Fibroblast of pulmonary artery (primary cell): Measurements from ENCODE around the gene MSL1.

Experiments used
- DNase-seq: peaks from one replicate; pipeline ENCODE4 v3.0.0-alpha.2; 2010; ENCODE audit warnings: low read depth
- H3K4me3 ChIP-seq: replicated peaks from 2 replicates; pipeline ENCODE4 v1.5.1; 2011; ENCODE audit warnings: low read depth, mild to moderate bottlenecking, control low read depth, low read length, moderate library complexity
- CTCF ChIP-seq: IDR thresholded peaks from 2 replicates; pipeline ENCODE4 v1.5.1; 2011; ENCODE audit warnings: mild to moderate bottlenecking, control low read depth, low read length, inconsistent platforms; ENCODE audit errors: missing control alignments

Gene MSL1

DNA sequence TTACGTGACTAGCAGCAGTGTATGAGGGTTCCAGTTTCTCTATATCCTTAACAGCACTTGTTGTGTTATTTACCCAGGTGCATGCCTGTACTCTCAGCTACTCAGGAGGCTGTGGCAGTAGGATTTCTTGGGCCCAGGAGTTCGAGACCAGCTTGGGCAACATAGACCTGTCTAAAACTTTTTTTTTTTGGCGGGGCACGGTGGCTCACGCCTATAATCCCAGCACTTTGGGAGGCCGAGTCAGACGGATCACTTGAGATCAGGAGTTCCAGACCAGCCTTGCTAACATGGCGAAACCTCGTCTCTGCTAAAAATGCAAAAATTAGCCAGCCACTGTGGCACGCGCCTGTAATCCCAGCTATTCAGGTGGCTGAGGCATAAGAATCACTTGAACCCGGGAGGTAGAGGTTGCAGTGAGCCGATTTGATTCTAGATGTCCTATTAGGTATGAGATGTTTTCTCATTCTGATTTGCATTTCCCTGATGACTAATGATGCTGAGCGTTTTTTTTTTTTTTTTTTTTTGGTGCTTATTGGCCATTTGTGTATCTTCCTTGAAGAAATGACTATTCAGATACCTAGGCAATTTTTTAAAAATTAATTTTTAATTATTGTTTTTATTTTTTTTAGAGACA is 31.9 kb downstream of the MSL1 start:
- H3K4me3 ChIP-seq: no peak overlapping the region
- TF ChIP-seq CTCF: no peak
- DNase-seq: no peak

- no peak overlapping the region for H3K4me3 ChIP-seq
- no peak for DNase-seq
- TF ChIP-seq CTCF: no peak
These were observed 36.2 kb downstream of the MSL1 start for GRCh38 chr17:40157973-40158372.

- TF ChIP-seq CTCF: no peak
These were observed 36.8 kb downstream of the MSL1 start for GRCh38 chr17:40158438-40159013.

DNA sequence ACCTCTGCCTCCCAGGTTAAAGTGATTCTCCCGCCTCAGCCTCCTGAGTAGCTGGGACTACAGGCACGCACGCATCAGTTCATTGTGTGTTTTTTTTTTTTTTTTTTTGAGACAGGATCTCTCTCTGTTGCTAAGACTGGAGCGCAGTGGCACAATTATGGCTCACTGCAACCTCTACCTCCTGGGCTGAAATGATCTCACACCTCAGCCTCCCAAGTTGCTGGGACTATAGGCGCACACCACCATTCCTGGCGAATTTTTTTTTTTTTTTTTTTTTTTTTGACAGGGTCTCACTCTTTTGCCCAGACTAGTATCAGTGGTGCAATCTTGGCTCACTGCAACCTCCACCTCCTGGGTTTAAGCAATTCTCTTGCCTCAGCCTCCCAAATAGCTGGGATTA is 37.7 kb downstream of the MSL1 start:
- no peak overlapping the region for H3K4me3 ChIP-seq
- DNase-seq: no peak
- no peak for TF ChIP-seq CTCF

More at GRCh38 chr17:40158438-40159013, 36.8 kb downstream of the MSL1 start:
- H3K4me3 ChIP-seq: no peak overlapping the region
- no peak for DNase-seq

GRCh38 chr17:40167685-40168261 is 46.0 kb downstream of the MSL1 start:
- no peak for TF ChIP-seq CTCF
- no peak overlapping the region for H3K4me3 ChIP-seq
- DNase-seq: no peak

DNA sequence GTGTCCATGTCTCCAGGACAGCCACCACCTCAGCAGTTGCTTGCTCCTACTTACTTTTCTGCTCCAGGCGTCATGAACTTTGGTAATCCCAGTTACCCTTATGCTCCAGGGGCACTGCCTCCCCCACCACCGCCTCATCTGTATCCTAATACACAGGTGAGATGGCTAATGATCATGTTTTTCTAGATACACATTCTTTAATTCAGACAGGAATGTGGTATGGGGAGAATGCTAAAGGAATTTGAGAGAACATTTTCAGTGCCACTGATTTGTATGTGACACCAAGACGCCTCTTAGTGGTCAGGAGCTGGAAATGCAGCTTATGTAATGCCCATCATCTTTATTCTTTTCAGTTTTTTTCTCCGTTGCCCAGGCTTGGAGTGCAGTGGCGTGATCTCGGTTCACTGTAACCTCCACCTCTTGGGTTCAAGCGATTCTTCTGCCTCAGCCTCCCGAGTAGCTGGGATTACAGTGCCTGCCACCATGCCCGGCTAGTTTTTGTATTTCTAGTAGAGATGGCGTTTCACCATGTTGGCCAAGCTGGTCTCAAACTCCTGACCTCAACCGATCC is 46.6 kb downstream of the MSL1 start:
- peak; percentile 74 for TF ChIP-seq CTCF
- peak; percentile 87 for DNase-seq
- H3K4me3 ChIP-seq: no peak overlapping the region
